Activated naive CD4-positive, alpha-beta T cell treated with anti-CD3 and anti-CD28 coated beads for 36 hours (primary cell): ENCODE data around the gene DMGDH. TPM values are rescaled to one million over a fixed set of nuclear protein-coding genes. Genes with fewer than 3 reads are reported as not detected.

Source experiments
- CTCF ChIA-PET: fragments of 350-600 bp; sonication (Branson Sonifier 250); formaldehyde crosslinking; loops from one replicate; lab custom pipeline; 2021; ENCODE audit warnings: antibody characterized with exemption; lab: Charles Lee
- DNase-seq: peaks from one replicate; pipeline ENCODE4 v3.0.0-alpha.2; 2020
- H3K27ac Mint-ChIP-seq: one replicate; pipeline ENCODE4 v1.8.0; 2021; ENCODE audit warnings: mild to moderate bottlenecking, mixed read lengths
- H3K27me3 Mint-ChIP-seq: one replicate; pipeline ENCODE4 v1.8.0; 2021; ENCODE audit warnings: low read depth, mixed read lengths
- H3K36me3 Mint-ChIP-seq: one replicate; pipeline ENCODE4 v1.8.0; 2021; ENCODE audit warnings: low read depth, mixed read lengths
- H3K4me1 Mint-ChIP-seq: one replicate; pipeline ENCODE4 v1.8.0; 2021; ENCODE audit warnings: low read depth, mixed read lengths
- H3K4me3 Mint-ChIP-seq: one replicate; pipeline ENCODE4 v1.8.0; 2021; ENCODE audit warnings: mild to moderate bottlenecking, moderate library complexity, mixed read lengths
- H3K9me3 Mint-ChIP-seq: one replicate; pipeline ENCODE4 v1.8.0; 2021; ENCODE audit warnings: mixed read lengths
- intact Hi-C: fragments of 100-400 bp; cut with micrococcal nuclease; formaldehyde crosslinking; loops from one replicate; pipeline ENCODE4 v1.15.1; 2023
- total RNA-seq, 2 experiments: library from RNA; stranded (reverse); gene quantifications; one replicate each; pipeline ENCODE4 v1.2.3, GENCODE V29; 2021

DMGDH gene
- total RNA-seq, 2 experiments from 2014 or later, result 0.93 to 1.1 TPM

GRCh38 chr5:79030663-79031484 lies 38.6 kb downstream of the DMGDH start:
- H3K4me1 Mint-ChIP-seq, result no peaks in the 10 kb centered on the region

GRCh38 chr5:79025054-79025472 lies 44.4 kb downstream of the DMGDH start:
- Mint-ChIP-seq H3K27me3 (peaks cover 36% of the 10 kb centered on the region), H3K4me3 (peak overlapping the region; percentile 30), H3K27ac (no peak overlapping the region), H3K36me3 (no peaks in the 10 kb centered on the region), H3K9me3 (no peaks in the 10 kb centered on the region), H3K4me1 (peaks cover 8% of the 10 kb centered on the region)
- DNase-seq, result peak; percentile 72
- intact Hi-C loops, result loop anchor here (1.0 to 10.0 kb wide), 5 partner anchors 85 to 832 kb away; no protein-coding TSS in a partner anchor
- CTCF ChIA-PET, result interaction anchor here (0.6 to 8.0 kb wide), 40 partner anchors 9 to 1058 kb away, joined by 3 to 312 read pairs (median 4); no protein-coding TSS in a partner anchor

More at GRCh38 chr5:79030663-79031484, 38.6 kb downstream of the DMGDH start:
- Mint-ChIP-seq H3K9me3 (no peaks in the 10 kb centered on the region), H3K36me3 (no peaks in the 10 kb centered on the region), H3K27me3 (peaks cover 5% of the 10 kb centered on the region), H3K4me3 (no peak overlapping the region), H3K27ac (no peak overlapping the region)
- CTCF ChIA-PET, result interaction anchor here (0.6 to 1.6 kb wide), 3 partner anchors 9 to 483 kb away, joined by 3 to 5 read pairs (median 3); no protein-coding TSS in a partner anchor
- intact Hi-C loops, result no loop called here
- no peak for DNase-seq

- no peak for DNase-seq
- intact Hi-C loops, result loop anchor here (5.0 to 10.0 kb wide), 2 partner anchors 42 to 511 kb away; no protein-coding TSS in a partner anchor
- Mint-ChIP-seq H3K4me1 (peaks cover 8% of the 10 kb centered on the region), H3K27ac (no peak overlapping the region), H3K36me3 (no peaks in the 10 kb centered on the region), H3K9me3 (no peaks in the 10 kb centered on the region), H3K4me3 (no peak overlapping the region), H3K27me3 (peaks cover 44% of the 10 kb centered on the region)
- CTCF ChIA-PET, result interaction anchor here (1.3 to 8.0 kb wide), 16 partner anchors 8 to 511 kb away, joined by 3 to 312 read pairs (median 6); no protein-coding TSS in a partner anchor
Observed at GRCh38 chr5:79023947-79024346, 45.5 kb downstream of the DMGDH start.

GRCh38 chr5:79023348-79023747 lies 46.1 kb downstream of the DMGDH start:
- peaks cover 46% of the 10 kb centered on the region for H3K27me3 Mint-ChIP-seq
- H3K4me1 Mint-ChIP-seq, result peaks cover 8% of the 10 kb centered on the region
- H3K4me3 Mint-ChIP-seq, result no peak overlapping the region
- no peaks in the 10 kb centered on the region for H3K36me3 Mint-ChIP-seq
- intact Hi-C loops, result loop anchor here (5.0 to 10.0 kb wide), 2 partner anchors 41 to 511 kb away; no protein-coding TSS in a partner anchor
- CTCF ChIA-PET, result interaction anchor here (0.6 to 8.0 kb wide), 8 partner anchors 60 to 477 kb away, joined by 3 to 312 read pairs (median 4); no protein-coding TSS in a partner anchor
- no peak for DNase-seq
- H3K27ac Mint-ChIP-seq, result no peak overlapping the region
- H3K9me3 Mint-ChIP-seq, result no peaks in the 10 kb centered on the region

- Mint-ChIP-seq H3K4me1 (peaks cover 8% of the 10 kb centered on the region), H3K27me3 (peaks cover 48% of the 10 kb centered on the region), H3K27ac (no peak overlapping the region), H3K36me3 (no peaks in the 10 kb centered on the region), H3K9me3 (no peaks in the 10 kb centered on the region), H3K4me3 (no peak overlapping the region)
- CTCF ChIA-PET, result interaction anchor here (0.6 to 8.0 kb wide), 16 partner anchors 7 to 443 kb away, joined by 3 to 312 read pairs (median 4); no protein-coding TSS in a partner anchor
- intact Hi-C loops, result loop anchor here (5.0 to 10.0 kb wide), 2 partner anchors 40 to 512 kb away; no protein-coding TSS in a partner anchor
- DNase-seq, result no peak
Observed at GRCh38 chr5:79022771-79023170, 46.7 kb downstream of the DMGDH start.

GRCh38 chr5:79021753-79022152 lies 47.7 kb downstream of the DMGDH start:
- no peak overlapping the region for H3K27ac Mint-ChIP-seq
- CTCF ChIA-PET, result interaction anchor here (0.6 to 8.0 kb wide), 19 partner anchors 8 to 1062 kb away, joined by 3 to 312 read pairs (median 4); no protein-coding TSS in a partner anchor
- peaks cover 48% of the 10 kb centered on the region for H3K27me3 Mint-ChIP-seq
- H3K36me3 Mint-ChIP-seq, result no peaks in the 10 kb centered on the region
- H3K4me1 Mint-ChIP-seq, result peaks cover 8% of the 10 kb centered on the region
- H3K9me3 Mint-ChIP-seq, result no peaks in the 10 kb centered on the region
- intact Hi-C loops, result loop anchor here (1.0 to 10.0 kb wide), 5 partner anchors 39 to 1061 kb away; no protein-coding TSS in a partner anchor
- no peak for DNase-seq
- no peak overlapping the region for H3K4me3 Mint-ChIP-seq

- Mint-ChIP-seq H3K4me1 (peaks cover 8% of the 10 kb centered on the region), H3K9me3 (no peaks in the 10 kb centered on the region), H3K36me3 (no peaks in the 10 kb centered on the region), H3K4me3 (no peak overlapping the region), H3K27me3 (peaks cover 46% of the 10 kb centered on the region), H3K27ac (no peak overlapping the region)
- peak; percentile 71 for DNase-seq
- intact Hi-C loops, result loop anchor here (1.0 to 10.0 kb wide), 5 partner anchors 39 to 1062 kb away; no protein-coding TSS in a partner anchor
- CTCF ChIA-PET, result interaction anchor here (0.6 to 8.0 kb wide), 28 partner anchors 9 to 1062 kb away, joined by 3 to 312 read pairs (median 4); partner anchors contain the start of gene ARSB
Observed at GRCh38 chr5:79020861-79021561, 48.5 kb downstream of the DMGDH start.

- CTCF ChIA-PET, result interaction anchor here (0.8 to 2.2 kb wide), 2 partner anchors 10 to 128 kb away, joined by 3 to 12 read pairs; no protein-coding TSS in a partner anchor
- H3K4me3 Mint-ChIP-seq, result no peak overlapping the region
- no peaks in the 10 kb centered on the region for H3K4me1 Mint-ChIP-seq
- H3K36me3 Mint-ChIP-seq, result peaks cover 3% of the 10 kb centered on the region
- intact Hi-C loops, result no loop called here
- H3K27ac Mint-ChIP-seq, result no peak overlapping the region
- peaks cover 25% of the 10 kb centered on the region for H3K27me3 Mint-ChIP-seq
- peaks cover 7% of the 10 kb centered on the region for H3K9me3 Mint-ChIP-seq
- no peak for DNase-seq
Observed at GRCh38 chr5:79014631-79015030, 54.8 kb downstream of the DMGDH start.

- Mint-ChIP-seq H3K27me3 (peaks cover 16% of the 10 kb centered on the region), H3K36me3 (peaks cover 3% of the 10 kb centered on the region), H3K4me1 (no peaks in the 10 kb centered on the region), H3K27ac (no peak overlapping the region), H3K4me3 (no peak overlapping the region), H3K9me3 (peaks cover 7% of the 10 kb centered on the region)
- intact Hi-C loops, result no loop called here
- no peak for DNase-seq
- CTCF ChIA-PET, result interaction anchor here (1.0 to 4.1 kb wide), 2 partner anchors 9 to 13 kb away, joined by 3 to 22 read pairs; no protein-coding TSS in a partner anchor
Observed at GRCh38 chr5:79011869-79012268, 57.6 kb downstream of the DMGDH start.

GRCh38 chr5:79011219-79011836 lies 58.1 kb downstream of the DMGDH start:
- no peaks in the 10 kb centered on the region for H3K4me1 Mint-ChIP-seq

GRCh38 chr5:79008362-79008761 lies 61.1 kb downstream of the DMGDH start:
- intact Hi-C loops, result no loop called here
- Mint-ChIP-seq H3K4me3 (no peak overlapping the region), H3K36me3 (peaks cover 3% of the 10 kb centered on the region), H3K4me1 (no peaks in the 10 kb centered on the region), H3K27ac (no peak overlapping the region), H3K9me3 (peaks cover 7% of the 10 kb centered on the region), H3K27me3 (peaks cover 9% of the 10 kb centered on the region)
- no peak for DNase-seq
- CTCF ChIA-PET, result interaction anchor here (0.5 to 4.1 kb wide), 2 partner anchors 13 to 72 kb away, joined by 3 to 22 read pairs; no protein-coding TSS in a partner anchor

More at GRCh38 chr5:79011219-79011836, 58.1 kb downstream of the DMGDH start:
- Mint-ChIP-seq H3K4me3 (no peak overlapping the region), H3K27ac (no peak overlapping the region), H3K36me3 (peaks cover 3% of the 10 kb centered on the region), H3K27me3 (peaks cover 14% of the 10 kb centered on the region), H3K9me3 (peaks cover 7% of the 10 kb centered on the region)
- intact Hi-C loops, result no loop called here
- DNase-seq, result no peak
- CTCF ChIA-PET, result interaction anchor here (1.0 to 4.1 kb wide), 2 partner anchors 10 to 13 kb away, joined by 3 to 22 read pairs; no protein-coding TSS in a partner anchor
